GM18526 (cell line): Measurements from ENCODE around the gene CLEC1B.

Source experiments
- POLR2A ChIP-seq: IDR thresholded peaks from 3 replicates; pipeline ENCODE4 v1.6.1; 2011; ENCODE audit not compliant: insufficient read length; ENCODE audit errors: extremely low read depth

Gene CLEC1B

DNA sequence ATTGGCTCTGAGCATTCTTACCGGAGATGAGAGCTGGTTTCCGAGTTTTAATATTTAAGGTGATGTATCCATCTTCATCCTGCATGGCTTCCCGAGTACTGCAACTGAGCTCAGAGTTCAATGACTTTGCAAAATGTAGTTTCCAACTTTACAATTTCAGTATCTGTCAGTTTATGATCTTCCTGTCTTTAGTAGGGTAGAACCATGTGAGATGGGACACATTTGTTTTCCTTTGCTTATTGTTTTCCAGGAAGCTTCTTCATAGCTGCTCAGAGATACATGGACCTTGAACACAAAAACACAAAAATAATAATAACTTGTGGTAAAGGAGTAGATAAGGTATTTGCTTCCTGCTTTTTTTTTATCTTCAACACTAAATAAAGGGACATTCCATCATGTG, at the start of gene CLEC1B:
CLEC1B (minus strand) TSS at position 106 of the 400 bp plus-strand sequence; CDS start at position 85, 21 bp downstream.
- TF ChIP-seq POLR2A: no peak

DNA sequence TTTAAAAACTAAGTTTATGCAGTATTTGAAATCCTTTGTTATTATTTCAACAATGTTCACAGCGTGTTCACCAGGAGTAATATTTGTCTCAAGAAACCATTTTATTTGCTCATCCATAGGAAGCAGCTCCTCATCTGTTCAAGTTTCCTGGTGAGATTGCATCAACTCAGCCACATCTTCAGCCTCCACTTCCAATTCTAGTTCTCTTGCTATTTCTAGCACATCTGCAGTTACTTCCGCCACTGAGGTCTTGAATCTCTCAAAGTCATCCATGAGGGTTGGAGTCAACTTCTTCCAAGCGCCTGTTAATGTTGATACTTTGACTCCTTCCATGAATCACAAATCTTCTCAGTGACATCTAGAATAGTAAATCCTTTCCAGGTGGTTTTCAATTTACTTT, 49.6 kb upstream of the CLEC1B start:
- TF ChIP-seq POLR2A: no peak

GRCh38 chr12:10042167-10042566, 43.2 kb upstream of the CLEC1B start:
- TF ChIP-seq POLR2A: no peak

DNA sequence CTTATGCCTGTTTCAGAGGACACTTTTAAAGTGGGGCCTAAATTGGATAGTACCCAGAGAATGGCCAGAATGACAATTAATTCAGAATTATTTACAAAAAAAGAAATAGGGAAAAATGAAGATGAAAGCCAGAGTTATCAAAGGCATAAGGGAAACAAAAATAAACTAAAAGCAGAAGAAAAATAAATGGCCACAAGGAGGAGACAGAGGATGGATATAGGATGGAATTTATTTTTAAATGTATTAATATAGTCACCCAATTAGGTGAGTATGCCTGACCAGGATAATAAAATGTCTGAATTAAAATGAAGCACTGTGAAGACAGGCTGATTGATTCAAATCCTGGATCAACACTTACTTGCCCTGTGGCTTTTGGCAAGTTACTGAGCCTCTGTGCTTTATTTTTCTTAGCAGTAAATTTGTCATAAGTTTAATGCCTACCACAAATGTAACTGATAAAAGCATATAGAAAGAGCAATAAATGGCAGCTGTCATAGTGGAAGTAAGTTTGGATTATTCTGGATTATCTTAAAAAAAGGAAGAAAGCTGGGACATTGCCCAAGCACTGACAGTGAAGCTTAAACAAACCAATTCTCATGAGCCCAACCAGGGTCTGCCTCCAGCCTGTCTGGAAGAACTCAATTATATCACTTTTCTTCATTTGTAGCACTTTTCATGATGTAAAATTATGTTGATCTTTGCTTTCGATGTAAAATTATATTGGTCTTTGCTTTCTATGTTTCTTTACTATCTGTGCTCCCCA, 35.0 kb upstream of the CLEC1B start:
- no peak for TF ChIP-seq POLR2A

- no peak for TF ChIP-seq POLR2A
Observed at GRCh38 chr12:10031771-10032175, 32.9 kb upstream of the CLEC1B start.

- no peak for TF ChIP-seq POLR2A
Observed at GRCh38 chr12:10031321-10031720, 32.4 kb upstream of the CLEC1B start.

DNA sequence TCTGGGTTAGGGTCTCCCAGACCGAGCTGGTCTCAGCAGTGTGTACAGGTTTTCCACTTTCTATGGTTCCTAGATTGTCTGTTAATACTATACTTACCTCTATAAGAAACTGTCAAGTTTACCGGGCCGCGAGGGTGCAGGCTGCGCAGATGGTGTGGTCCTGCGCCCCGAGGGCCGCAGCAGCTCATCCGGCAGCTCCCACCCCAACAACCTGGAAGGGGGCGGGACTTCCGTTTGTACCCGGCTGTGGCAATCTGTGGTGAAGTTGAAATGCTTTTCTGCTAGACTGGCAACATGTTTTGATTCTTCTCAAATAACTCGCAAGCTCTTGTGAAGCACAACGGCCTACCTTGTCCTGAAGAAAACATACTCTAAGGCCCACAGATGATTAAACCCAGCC, 31.5 kb upstream of the CLEC1B start, which contains the start of gene CLEC9A:
CLEC9A (plus strand) TSS at position 237 of the 400 bp plus-strand sequence. CDS start 22,006 bp downstream, outside the sequence.
- TF ChIP-seq POLR2A: no peak

DNA sequence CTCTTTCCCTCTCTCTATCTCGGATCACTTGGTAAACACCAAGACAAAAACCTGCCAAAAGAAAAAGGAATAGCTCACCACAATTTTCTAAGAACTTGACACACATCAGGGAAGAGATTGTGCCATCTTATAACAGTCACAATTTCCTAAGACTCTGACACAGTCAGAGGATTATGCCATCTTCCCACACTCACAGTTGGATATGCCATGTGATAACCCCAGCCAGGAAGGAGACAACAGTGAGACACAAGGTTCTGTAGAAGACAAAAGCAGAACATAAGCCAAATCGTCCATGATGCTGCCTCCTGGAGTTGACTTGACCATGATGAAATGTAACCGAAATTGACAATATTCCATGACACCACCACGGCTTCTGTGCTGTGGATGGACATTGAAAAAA, 28.8 kb upstream of the CLEC1B start:
- no peak for TF ChIP-seq POLR2A

DNA sequence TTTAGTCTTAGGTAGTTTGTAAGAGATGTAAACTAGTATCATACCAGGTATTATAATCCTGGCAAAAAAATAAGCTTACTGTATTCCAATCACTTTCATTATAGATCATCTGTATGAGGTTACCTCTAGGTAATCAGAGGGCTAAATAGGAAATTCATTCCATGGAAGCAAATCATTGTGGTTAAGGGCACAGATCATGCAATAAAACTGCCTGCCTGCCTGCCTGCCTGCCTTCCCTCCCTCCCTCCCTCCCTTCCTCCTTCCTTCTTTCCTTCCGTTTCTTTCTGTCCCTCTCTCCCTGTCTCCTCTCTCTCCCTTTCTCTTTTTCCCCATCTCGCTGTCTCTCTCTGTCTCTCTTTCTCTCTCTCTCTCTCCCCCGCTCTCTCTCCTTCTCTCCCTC, 28.4 kb upstream of the CLEC1B start:
- no peak for TF ChIP-seq POLR2A

GRCh38 chr12:10025236-10025635, 26.3 kb upstream of the CLEC1B start:
- TF ChIP-seq POLR2A: no peak

- TF ChIP-seq POLR2A: no peak
Observed at GRCh38 chr12:10021342-10021741, 22.4 kb upstream of the CLEC1B start.

DNA sequence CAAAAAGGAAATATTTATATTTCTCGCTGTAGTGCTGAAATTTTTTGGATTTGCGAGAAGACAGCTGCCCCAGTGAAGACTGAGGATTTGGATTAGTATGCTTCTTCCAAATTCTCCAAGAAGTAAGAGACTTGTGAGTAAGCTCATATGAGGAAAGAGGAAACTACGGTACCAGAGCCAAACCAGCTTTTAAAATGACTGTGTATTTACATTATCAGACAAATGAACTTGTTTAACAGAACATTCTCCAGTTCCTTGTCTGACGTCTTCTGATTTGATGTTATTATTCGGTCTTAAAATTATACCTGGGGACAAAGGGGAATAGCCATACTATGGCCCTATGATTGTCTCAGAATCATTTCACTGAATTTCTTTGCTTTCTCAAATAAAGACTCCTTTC, 19.5 kb upstream of the CLEC1B start:
- no peak for TF ChIP-seq POLR2A

GRCh38 chr12:10016881-10017280, 18.0 kb upstream of the CLEC1B start:
- TF ChIP-seq POLR2A: no peak

- no peak for TF ChIP-seq POLR2A
Observed at GRCh38 chr12:10015450-10015849, 16.5 kb upstream of the CLEC1B start.

DNA sequence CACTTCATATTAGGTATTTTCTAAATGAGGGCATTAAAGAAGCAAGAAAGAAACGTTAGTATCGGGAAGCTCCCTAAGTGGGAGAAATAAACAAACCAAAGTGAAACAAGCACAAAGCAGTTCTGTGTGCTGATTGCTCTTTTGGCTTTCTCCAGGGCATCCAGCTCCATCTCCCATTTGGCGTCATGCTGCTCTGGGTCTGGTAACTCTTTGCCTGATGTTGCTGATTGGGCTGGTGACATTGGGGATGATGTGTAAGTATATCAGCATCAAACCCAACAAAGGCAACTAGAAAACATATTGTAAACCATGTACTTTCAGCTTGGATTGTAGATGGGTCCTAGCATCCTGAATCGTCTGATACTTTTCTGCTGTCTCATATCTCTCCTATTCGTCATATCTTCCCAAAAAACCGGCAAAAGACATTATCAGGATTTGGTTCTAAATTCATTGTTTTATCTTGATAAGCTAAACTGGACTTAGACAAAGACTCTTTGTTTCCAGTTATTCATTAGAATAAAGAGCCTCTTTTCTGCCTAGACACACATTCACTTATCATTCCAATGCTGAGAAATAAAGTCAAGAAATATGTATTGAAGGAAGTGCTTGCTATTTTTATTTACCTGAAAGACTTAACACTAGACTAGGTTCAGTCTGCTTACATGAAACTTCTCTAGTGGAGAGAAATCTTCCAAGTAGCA, 13.9 kb upstream of the CLEC1B start:
- no peak for TF ChIP-seq POLR2A

DNA sequence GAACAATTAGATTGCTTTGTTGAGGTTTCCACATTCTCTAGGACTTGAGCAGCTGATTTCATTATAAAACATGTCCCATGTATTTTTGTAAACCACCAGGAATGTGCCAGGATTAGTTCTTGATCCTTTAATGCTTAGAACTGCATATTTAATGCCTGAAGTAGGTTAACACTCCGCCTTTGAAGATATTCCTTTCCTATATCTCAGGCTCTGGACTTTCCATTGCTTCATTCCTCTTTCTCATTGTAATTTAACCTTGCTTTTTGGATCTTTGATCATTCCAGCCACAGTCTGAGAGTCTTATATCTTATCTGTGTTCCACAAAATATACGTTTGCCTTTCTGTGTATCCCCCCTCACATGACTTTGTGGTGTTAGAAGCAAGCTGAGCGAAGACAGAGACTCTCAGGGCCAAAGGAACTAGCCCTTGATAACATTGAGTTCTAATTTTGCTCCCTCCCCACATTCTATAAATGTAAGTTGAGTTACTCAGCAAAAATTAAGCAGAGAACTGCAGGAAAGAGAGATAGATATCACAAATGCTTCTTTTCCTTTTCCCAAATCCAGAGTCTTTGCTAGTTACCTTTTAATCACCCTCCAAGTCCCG, 2.4 kb upstream of the CLEC1B start:
- no peak for TF ChIP-seq POLR2A
